ENCODE data around the gene PPP2R5C.

PPP2R5C gene

DNA sequence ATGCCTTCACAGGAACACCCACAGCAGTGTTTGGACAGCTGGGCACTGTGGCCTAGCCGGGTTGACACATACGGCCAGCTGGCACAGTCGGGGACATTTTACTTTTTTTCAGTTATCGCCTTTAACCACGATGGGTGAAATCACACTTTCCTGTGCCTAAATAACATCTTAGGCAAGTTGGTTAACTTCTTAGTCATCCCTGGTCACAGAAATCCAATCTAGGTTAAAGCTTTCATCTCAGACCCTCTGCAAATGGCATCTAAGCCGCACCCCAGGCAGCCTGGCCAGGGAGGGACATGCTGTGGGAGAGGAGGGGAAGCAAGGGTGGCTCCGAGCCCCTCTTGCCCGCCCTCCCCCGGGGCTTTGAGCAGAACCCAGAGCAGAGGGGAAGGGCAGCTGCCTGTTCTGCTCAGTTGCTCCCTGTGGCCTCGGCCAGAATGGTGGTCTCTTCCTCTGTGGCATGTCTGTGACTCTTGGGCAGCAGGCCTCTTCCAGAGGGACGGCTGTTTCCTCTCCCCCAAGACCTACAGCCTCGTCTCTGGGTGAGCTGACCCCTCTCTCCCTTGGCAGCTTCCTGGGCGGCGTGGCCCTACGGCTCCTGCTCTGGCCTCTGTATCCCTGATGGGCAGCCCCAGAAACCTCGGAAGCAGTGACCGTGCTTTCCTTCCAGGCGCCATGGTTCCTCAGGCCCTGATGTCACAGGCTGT, 117.5 kb downstream of the PPP2R5C start:
- peaks cover 4% of the 10 kb centered on the region for H3K4me1 ChIP-seq (ENCODE audit: control insufficient read depth, insufficient read depth, low read length, poor library complexity, severe bottlenecking)
- H3K9me3 ChIP-seq (ENCODE audit: control insufficient read depth, low read length), result no peaks in the 10 kb centered on the region
- WGBS, 2 experiments (ENCODE audit: insufficient coverage in 2 of 2), result 88% methylated on average over 17 to 18 of the region's 18 CpGs
- H3K4me3 ChIP-seq (ENCODE audit: extremely low read depth, insufficient read depth, low read length, poor library complexity, severe bottlenecking), result no peak overlapping the region
- peaks cover 27% of the 10 kb centered on the region for H3K36me3 ChIP-seq (ENCODE audit: control insufficient read depth, insufficient read depth, low read length)
- H3K27ac ChIP-seq (ENCODE audit: low read depth, low read length, severe bottlenecking), result no peak overlapping the region

DNA sequence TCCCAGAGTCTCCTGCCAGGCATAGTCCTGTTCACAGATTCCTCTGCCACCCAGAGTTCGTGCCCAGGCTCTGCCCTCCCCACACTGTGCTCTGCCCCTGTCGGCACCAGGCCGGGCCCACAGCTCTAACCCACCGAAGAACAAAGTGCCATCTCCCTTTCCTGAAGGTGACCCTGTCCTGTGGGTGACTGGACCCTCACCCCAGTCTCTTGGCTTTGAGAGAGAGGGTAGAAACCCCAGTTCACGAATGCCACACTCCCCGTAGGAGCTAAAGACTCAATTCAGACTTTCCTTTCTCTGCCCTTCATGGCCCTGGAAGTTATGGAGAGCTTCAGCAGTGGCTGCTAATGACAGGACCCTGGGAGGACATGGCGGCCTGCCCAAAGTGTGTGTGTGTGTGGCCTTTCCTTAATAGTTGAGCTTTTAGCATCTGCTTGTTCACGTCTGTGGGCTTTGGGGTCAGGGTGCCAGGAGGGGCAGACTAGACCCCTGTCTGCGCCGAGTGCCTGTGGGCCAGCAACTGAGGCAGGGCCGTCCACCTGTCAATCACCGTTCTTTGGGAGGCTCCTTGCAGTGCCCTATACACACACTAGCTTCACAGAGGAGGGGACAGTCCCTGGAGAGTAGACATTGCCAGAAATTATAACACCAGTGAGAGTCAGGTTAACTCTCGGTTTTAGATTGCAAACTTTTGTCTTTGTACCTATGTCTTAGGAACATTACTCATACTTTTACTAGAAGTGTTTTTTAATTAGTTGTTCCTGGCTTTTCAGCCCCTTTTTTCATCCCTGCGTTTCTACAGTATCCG, 118.2 kb downstream of the PPP2R5C start:
- Histone ChIP-seq H3K9me3 (ENCODE audit: control insufficient read depth, low read length) (no peaks in the 10 kb centered on the region), H3K4me1 (ENCODE audit: control insufficient read depth, insufficient read depth, low read length, poor library complexity, severe bottlenecking) (peaks cover 4% of the 10 kb centered on the region), H3K27ac (ENCODE audit: low read depth, low read length, severe bottlenecking) (no peak overlapping the region), H3K36me3 (ENCODE audit: control insufficient read depth, insufficient read depth, low read length) (peaks cover 34% of the 10 kb centered on the region), H3K4me3 (ENCODE audit: extremely low read depth, insufficient read depth, low read length, poor library complexity, severe bottlenecking) (no peak overlapping the region)
- WGBS, 2 experiments (ENCODE audit: insufficient coverage in 2 of 2), result 98 to 99% methylated on average over 9 to 12 of the region's 15 CpGs

DNA sequence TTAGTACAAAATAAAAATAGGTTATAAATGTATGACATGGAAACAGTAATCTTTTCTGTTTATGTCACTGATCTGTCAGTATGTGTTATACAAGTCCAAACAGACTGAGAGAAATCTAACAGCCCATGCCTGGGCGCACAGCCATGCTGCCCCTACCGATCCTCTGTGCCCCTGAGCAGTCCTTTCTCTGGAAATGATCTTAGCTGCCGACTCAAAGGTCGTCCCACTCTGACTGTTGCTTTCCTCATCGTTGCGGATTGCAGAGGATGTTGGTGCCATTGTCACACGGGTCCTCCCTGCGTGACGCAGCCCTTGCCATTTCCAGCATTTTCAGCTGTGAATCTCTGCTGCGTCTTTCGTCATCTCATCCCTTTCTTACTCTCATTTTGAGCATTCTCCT, 119.9 kb downstream of the PPP2R5C start:
- no peak overlapping the region for H3K4me3 ChIP-seq (ENCODE audit: extremely low read depth, insufficient read depth, low read length, poor library complexity, severe bottlenecking)
- no peaks in the 10 kb centered on the region for H3K9me3 ChIP-seq (ENCODE audit: control insufficient read depth, low read length)
- H3K27ac ChIP-seq (ENCODE audit: low read depth, low read length, severe bottlenecking), result no peak overlapping the region
- 96 to 97% methylated on average over 8 to 11 of the region's 11 CpGs for WGBS, 2 experiments (ENCODE audit: insufficient coverage in 2 of 2)
- peaks cover 51% of the 10 kb centered on the region for H3K36me3 ChIP-seq (ENCODE audit: control insufficient read depth, insufficient read depth, low read length)
- peaks cover under 1% of the 10 kb centered on the region for H3K4me1 ChIP-seq (ENCODE audit: control insufficient read depth, insufficient read depth, low read length, poor library complexity, severe bottlenecking)

DNA sequence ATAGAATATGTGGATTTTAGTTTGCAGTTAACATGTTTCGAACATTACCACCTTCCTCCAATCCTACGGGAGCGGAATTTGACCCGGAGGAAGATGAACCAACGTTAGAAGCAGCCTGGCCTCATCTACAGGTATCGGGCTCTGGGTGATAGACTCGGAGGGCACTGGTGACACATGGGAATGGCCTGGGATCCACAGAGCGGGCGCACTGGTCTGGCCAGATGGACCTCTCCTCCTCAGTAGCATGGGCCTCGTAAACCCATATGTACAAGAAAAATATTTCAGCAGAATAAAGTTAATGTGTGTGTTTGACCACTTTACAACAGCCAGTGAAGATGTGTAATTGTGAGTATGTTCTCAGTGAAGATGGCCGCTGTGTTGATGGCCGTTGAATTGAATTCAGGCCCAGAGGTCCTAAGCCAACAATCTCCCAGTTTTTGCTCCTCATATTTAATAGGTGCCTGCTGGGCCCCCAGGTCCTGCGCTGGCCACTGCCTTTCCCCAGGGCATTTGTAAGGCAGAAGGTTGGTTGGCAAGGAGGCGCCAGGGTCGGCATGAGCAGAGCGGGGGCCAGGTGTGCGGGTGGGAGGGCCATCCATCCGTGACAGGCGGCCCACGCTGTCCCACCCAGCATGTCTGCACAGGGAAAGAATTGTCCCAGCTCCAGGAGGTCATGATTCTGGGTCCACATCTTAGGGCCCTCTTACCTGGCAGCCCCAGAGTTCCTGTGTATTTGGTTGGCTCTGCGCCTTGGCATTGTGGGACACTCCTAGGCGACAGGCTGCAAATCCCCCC, 120.8 kb downstream of the PPP2R5C start:
- WGBS, 2 experiments (ENCODE audit: insufficient coverage in 2 of 2), result 97 to 98% methylated on average over 12 to 17 of the region's 22 CpGs
- Histone ChIP-seq H3K36me3 (ENCODE audit: control insufficient read depth, insufficient read depth, low read length) (peaks cover 58% of the 10 kb centered on the region), H3K4me1 (ENCODE audit: control insufficient read depth, insufficient read depth, low read length, poor library complexity, severe bottlenecking) (no peaks in the 10 kb centered on the region), H3K9me3 (ENCODE audit: control insufficient read depth, low read length) (no peaks in the 10 kb centered on the region), H3K27ac (ENCODE audit: low read depth, low read length, severe bottlenecking) (no peak overlapping the region), H3K4me3 (ENCODE audit: extremely low read depth, insufficient read depth, low read length, poor library complexity, severe bottlenecking) (no peak overlapping the region)

DNA sequence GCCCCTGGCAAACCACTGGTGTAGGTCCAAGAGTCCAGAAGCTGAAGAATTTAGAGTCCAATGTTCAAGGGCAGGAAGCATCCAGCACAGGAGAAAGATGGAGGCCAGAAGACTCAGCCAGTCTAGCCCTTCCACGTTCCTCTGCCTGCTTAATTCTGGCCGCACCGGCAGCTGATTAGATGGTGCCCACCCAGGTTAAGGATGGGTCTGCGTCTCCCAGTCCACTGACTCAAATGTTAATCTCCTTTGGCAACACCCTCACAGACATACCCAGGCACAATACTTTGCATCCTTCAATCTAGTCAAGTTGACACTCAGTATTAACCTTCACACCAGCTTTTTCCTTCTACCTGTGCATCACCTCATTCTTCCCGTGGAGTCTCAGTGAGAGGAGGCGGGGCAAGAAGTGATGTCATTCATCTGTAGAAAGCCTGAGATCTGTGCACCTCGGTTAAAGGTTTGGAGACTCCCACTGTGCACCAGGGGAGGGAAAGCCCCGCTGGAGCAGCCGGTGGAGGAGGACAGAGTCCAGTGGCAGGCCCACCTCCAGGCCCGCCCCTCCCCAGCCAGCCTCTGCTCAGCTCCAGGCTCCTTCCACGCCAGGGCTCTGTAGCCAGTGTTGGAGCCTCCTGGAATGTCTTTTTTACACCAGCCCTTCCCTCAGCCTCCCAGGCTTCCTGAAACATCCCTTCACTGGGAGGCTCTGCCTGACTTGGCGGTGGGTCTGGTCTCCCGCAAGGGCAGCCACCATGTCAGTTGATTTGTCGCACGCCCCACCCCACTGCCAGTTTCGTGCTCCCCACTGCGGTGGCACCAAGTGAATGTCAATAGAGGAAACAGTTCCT, 122.8 kb downstream of the PPP2R5C start:
- H3K9me3 ChIP-seq (ENCODE audit: control insufficient read depth, low read length), result no peaks in the 10 kb centered on the region
- peaks cover 66% of the 10 kb centered on the region for H3K36me3 ChIP-seq (ENCODE audit: control insufficient read depth, insufficient read depth, low read length)
- H3K27ac ChIP-seq (ENCODE audit: low read depth, low read length, severe bottlenecking), result no peak overlapping the region
- H3K4me1 ChIP-seq (ENCODE audit: control insufficient read depth, insufficient read depth, low read length, poor library complexity, severe bottlenecking), result no peaks in the 10 kb centered on the region
- H3K4me3 ChIP-seq (ENCODE audit: extremely low read depth, insufficient read depth, low read length, poor library complexity, severe bottlenecking), result no peak overlapping the region
- WGBS, 2 experiments (ENCODE audit: insufficient coverage in 2 of 2), result 94 to 95% methylated on average over 14 to 15 of the region's 17 CpGs

DNA sequence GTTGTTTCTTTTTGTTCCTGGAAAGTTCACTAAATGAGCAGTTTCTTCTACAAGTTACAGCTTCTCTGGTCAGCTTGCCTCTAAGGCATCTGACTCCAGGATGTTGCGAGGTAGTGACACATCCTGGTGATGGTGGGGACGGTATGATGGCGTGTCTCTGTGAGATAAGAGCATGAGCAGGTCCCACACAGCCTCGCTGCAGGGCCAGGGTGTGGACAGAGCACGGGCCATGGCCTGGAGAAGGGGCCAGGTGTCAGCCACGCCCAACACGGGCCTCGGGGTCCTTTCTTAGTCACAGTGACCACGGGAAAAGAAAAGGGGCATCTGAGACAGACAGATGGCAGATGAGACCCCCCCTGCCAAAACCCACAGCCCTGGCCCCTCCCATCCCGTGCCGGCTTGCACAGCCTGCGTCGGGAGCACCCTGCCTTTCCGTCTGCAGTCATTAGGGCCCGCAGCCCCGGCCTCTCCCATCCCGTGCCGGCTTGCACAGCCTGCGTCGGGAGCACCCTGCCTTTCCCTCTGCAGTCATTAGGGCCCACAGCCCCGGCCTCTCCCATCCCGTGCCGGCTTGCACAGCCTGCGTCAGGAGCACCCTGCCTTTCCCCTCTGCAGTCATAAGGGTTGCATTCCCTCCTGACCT, 123.5 kb downstream of the PPP2R5C start:
- Histone ChIP-seq H3K4me1 (ENCODE audit: control insufficient read depth, insufficient read depth, low read length, poor library complexity, severe bottlenecking) (no peaks in the 10 kb centered on the region), H3K4me3 (ENCODE audit: extremely low read depth, insufficient read depth, low read length, poor library complexity, severe bottlenecking) (no peak overlapping the region), H3K9me3 (ENCODE audit: control insufficient read depth, low read length) (no peaks in the 10 kb centered on the region), H3K36me3 (ENCODE audit: control insufficient read depth, insufficient read depth, low read length) (peaks cover 72% of the 10 kb centered on the region), H3K27ac (ENCODE audit: low read depth, low read length, severe bottlenecking) (no peak overlapping the region)
- 92 to 96% methylated on average over 22 to 24 of the region's 24 CpGs for WGBS, 2 experiments (ENCODE audit: insufficient coverage in 2 of 2)

DNA sequence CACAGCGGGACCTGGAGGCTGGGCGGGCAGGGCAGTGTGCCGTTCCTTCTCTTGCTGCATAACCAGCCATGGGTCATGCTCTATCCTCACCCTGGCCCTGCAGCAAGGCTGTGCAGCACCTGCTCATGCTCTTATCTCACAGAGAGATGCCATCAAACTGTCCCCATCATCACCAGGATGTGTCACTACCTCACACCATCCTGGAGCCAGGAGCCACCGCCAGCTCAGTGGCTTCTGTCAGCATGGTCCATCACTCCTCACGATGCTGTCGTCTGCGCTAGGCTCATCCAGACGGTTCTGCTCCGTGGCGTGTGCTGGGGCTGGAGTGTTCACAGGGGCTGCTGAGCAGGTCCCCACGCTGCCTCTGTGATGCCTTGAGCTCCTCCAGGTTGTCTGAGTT, 125.7 kb downstream of the PPP2R5C start:
- H3K36me3 ChIP-seq (ENCODE audit: control insufficient read depth, insufficient read depth, low read length), result peaks cover 79% of the 10 kb centered on the region

DNA sequence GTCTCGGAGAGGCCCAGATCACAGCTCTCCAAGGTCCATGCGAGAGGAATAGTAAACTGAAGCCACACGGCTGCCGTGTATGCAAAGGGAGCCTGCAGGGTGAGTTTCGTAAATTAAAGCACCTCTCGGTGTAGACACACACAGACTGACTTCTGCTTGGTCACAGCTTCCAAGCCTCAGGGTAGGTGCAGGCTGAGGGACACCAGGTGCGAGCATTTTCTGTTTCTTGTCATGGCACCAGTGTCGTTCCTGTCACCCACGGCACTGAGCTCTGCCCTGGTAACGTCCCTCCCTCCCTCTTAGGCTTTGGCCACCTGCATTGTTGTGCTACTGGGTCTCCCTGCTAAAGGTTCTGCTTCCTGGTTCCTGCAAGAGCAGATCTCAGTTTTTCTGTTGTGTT, 126.7 kb downstream of the PPP2R5C start:
- Histone ChIP-seq H3K9me3 (ENCODE audit: control insufficient read depth, low read length) (no peaks in the 10 kb centered on the region), H3K4me3 (ENCODE audit: extremely low read depth, insufficient read depth, low read length, poor library complexity, severe bottlenecking) (no peak overlapping the region), H3K4me1 (ENCODE audit: control insufficient read depth, insufficient read depth, low read length, poor library complexity, severe bottlenecking) (no peaks in the 10 kb centered on the region), H3K27ac (ENCODE audit: low read depth, low read length, severe bottlenecking) (no peak overlapping the region), H3K36me3 (ENCODE audit: control insufficient read depth, insufficient read depth, low read length) (peaks cover 84% of the 10 kb centered on the region)
- 93 to 97% methylated on average over 10 of the region's 10 CpGs for WGBS, 2 experiments (ENCODE audit: insufficient coverage in 2 of 2)

More for the DNA sequence above, 125.7 kb downstream of the PPP2R5C start:
- H3K9me3 ChIP-seq (ENCODE audit: control insufficient read depth, low read length), result no peaks in the 10 kb centered on the region
- H3K27ac ChIP-seq (ENCODE audit: low read depth, low read length, severe bottlenecking), result no peak overlapping the region
- no peaks in the 10 kb centered on the region for H3K4me1 ChIP-seq (ENCODE audit: control insufficient read depth, insufficient read depth, low read length, poor library complexity, severe bottlenecking)
- 96 to 97% methylated on average over 10 to 11 of the region's 11 CpGs for WGBS, 2 experiments (ENCODE audit: insufficient coverage in 2 of 2)
- H3K4me3 ChIP-seq (ENCODE audit: extremely low read depth, insufficient read depth, low read length, poor library complexity, severe bottlenecking), result no peak overlapping the region

DNA sequence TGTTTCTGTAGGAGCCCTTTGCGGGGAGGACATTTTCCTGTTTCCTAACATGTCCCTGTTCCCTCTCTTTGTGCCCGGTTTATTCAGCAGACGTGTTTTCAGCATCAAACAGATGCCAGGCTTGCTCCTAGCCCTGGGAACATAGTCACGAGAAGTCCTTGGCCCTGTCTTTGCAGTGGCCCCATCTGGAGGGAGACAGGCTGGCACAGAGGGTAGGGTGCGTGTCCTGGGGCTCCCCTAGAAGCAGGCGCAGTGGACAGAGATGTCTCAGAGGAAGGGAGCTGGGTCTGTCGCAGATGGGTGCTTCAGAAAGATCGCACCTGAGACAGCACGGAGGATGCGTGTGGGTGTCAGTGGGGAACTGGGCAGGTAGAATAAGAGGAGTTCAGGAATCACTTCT, 127.9 kb downstream of the PPP2R5C start:
- Histone ChIP-seq H3K4me1 (ENCODE audit: control insufficient read depth, insufficient read depth, low read length, poor library complexity, severe bottlenecking) (no peaks in the 10 kb centered on the region), H3K27ac (ENCODE audit: low read depth, low read length, severe bottlenecking) (no peak overlapping the region), H3K9me3 (ENCODE audit: control insufficient read depth, low read length) (no peaks in the 10 kb centered on the region), H3K4me3 (ENCODE audit: extremely low read depth, insufficient read depth, low read length, poor library complexity, severe bottlenecking) (no peak overlapping the region), H3K36me3 (ENCODE audit: control insufficient read depth, insufficient read depth, low read length) (peaks cover 86% of the 10 kb centered on the region)
- WGBS, 2 experiments (ENCODE audit: insufficient coverage in 2 of 2), result 91 to 99% methylated on average over 9 to 10 of the region's 10 CpGs
